ENCODE results near the gene TXLNB. TPM values are rescaled to one million over a fixed set of nuclear protein-coding genes. Genes with fewer than 3 reads are reported as not detected.

Gene TXLNB
- polyA plus RNA-seq, 1 experiment: 1.3 TPM

GRCh38 chr6:139308286-139308916 lies 16.6 kb upstream of the TXLNB start:
- CTCF ChIA-PET: no interaction called here
- no peaks in the 10 kb centered on the region for H3K9me3 ChIP-seq (ENCODE audit: control insufficient read depth, insufficient read depth, low read length)
- no peak for TF ChIP-seq CTCF (IDR thresholded peaks at IDR 0.05; ENCODE audit: low read depth, low read length)

DNA sequence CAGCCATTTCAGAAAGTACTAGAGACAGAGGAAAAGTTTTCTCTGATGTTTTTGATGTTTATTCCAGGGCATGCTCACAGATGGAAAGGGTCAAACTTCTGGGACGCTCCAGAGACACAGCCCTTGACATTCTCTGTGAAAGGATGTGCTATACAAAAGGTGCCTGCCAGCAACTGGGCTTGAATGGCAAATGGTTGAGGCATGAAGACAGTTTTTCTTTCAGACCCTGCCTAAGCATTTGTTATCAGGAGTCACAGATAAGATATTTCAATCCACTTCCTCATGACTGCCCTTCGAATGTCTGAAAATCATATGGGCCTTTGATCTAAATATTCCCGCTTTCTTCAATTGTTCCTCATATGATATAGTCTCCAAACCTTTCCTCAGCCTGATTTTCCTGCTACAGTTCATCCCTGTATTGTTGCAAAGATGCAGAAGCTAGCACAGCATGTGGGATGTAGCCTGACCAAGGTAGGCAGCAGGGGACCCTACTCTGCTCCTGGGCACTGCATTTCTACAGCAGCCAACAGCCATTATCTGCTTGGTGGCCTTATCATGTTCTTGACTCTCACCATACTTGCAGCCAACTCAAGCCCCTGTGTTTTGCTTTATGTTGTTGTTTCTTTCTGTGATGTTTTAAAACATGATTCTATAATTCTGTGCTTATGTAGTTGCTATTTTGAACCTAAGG lies 14.6 kb upstream of the TXLNB start:
- no peaks in the 10 kb centered on the region for H3K9me3 ChIP-seq (ENCODE audit: control insufficient read depth, insufficient read depth, low read length)
- POLR2A ChIA-PET: no interaction called here
- DNase-seq (ENCODE audit: low read depth, low spot score): no peak
- H3K4me3 ChIP-seq (ENCODE audit: low read depth, low read length): no peak overlapping the region
- no peaks in the 10 kb centered on the region for H3K27me3 ChIP-seq (ENCODE audit: control insufficient read depth, insufficient read depth, low read length)
- TF ChIP-seq CTCF (IDR thresholded peaks at IDR 0.05; ENCODE audit: low read depth, low read length): no peak
- CTCF ChIA-PET: interaction anchor here (1.4 kb wide), 1 partner anchor 16 kb away, joined by 3 read pairs; no protein-coding TSS in a partner anchor
- H3K27ac ChIP-seq (ENCODE audit: low read depth, low read length): no peak overlapping the region

More at GRCh38 chr6:139308286-139308916, 16.6 kb upstream of the TXLNB start:
- POLR2A ChIA-PET: interaction anchor here (1.1 kb wide), 1 partner anchor 16 kb away, joined by 4 read pairs; the partner anchor contains the start of gene TXLNB
- Histone ChIP-seq H3K4me3 (ENCODE audit: low read depth, low read length) (no peak overlapping the region), H3K27ac (ENCODE audit: low read depth, low read length) (no peak overlapping the region), H3K27me3 (ENCODE audit: control insufficient read depth, insufficient read depth, low read length) (no peaks in the 10 kb centered on the region)
- no peak for DNase-seq (ENCODE audit: low read depth, low spot score)

DNA sequence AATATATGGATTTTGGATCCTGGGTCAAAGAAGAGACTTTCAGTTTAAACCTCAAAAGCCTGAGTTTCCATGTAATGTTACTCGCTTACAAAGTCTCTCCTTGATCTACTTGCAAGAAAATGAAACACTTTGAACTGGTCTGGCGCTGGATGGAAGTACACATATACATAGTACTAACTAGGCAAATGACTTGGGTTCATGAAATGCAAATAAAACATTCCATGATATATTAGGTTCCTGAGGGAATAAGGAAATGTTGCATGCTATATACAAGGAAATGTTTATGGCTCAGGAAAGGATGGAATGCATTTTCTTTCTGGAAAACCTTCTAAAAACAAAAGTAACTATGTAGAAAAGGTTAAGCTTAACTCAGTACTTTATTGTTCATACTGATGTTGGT lies 11.4 kb upstream of the TXLNB start:
- H3K27ac ChIP-seq (ENCODE audit: low read depth, low read length): no peak overlapping the region
- H3K4me3 ChIP-seq (ENCODE audit: low read depth, low read length): no peak overlapping the region
- H3K27me3 ChIP-seq (ENCODE audit: control insufficient read depth, insufficient read depth, low read length): no peaks in the 10 kb centered on the region
- ChIA-PET CTCF (interaction anchor here (0.9 kb wide), 1 partner anchor 11 kb away, joined by 3 read pairs; no protein-coding TSS in a partner anchor), POLR2A (no interaction called here)
- H3K9me3 ChIP-seq (ENCODE audit: control insufficient read depth, insufficient read depth, low read length): no peaks in the 10 kb centered on the region
- DNase-seq (ENCODE audit: low read depth, low spot score): peak; percentile 65
- no peak for TF ChIP-seq CTCF (IDR thresholded peaks at IDR 0.05; ENCODE audit: low read depth, low read length)

DNA sequence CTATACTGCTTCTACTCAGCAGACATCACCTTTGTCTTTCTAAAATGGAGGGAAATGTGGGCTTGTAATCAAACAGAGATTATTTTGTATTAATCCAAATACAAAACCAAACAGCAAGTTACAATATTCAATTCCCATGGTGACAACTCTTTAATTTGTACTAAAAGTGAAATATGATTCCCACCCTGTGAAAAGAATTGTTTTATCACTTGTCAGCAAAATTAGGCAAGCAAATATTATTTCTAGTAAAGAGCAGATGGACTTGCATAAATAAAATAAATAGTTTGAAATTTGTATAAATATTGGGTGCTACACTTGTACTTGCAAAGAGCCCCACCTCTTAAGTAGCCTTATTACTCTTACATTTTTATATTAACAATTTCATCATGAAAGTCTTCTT lies 6.1 kb upstream of the TXLNB start:
- no peak overlapping the region for H3K4me3 ChIP-seq (ENCODE audit: low read depth, low read length)
- ChIA-PET POLR2A (no interaction called here), CTCF (no interaction called here)

More for the DNA sequence above, 6.1 kb upstream of the TXLNB start:
- H3K27ac ChIP-seq (ENCODE audit: low read depth, low read length): no peak overlapping the region
- no peak for TF ChIP-seq CTCF (IDR thresholded peaks at IDR 0.05; ENCODE audit: low read depth, low read length)
- H3K9me3 ChIP-seq (ENCODE audit: control insufficient read depth, insufficient read depth, low read length): no peaks in the 10 kb centered on the region
- H3K27me3 ChIP-seq (ENCODE audit: control insufficient read depth, insufficient read depth, low read length): no peaks in the 10 kb centered on the region
- DNase-seq (ENCODE audit: low read depth, low spot score): no peak

Measured in AG04450 (cell line).